ENCODE data around the gene NXT1. TPM values are rescaled to one million over a fixed set of nuclear protein-coding genes. Genes with fewer than 3 reads are reported as not detected.

NXT1 gene
- total and polyA plus RNA-seq, 2 experiments from 2014 or later, result 30.2 to 34.4 TPM

- Mint-ChIP-seq H3K27ac (no peak overlapping the region), H3K9me3 (peaks cover 7% of the 10 kb centered on the region; the same call in 1 of the 3 replicates), H3K4me1 (peaks cover 22% of the 10 kb centered on the region), H3K27me3 (ENCODE audit: insufficient read depth, low read depth, poor library complexity) (peaks cover 14% of the 10 kb centered on the region), H3K4me3 (no peak overlapping the region; the same call in 2 of the 3 replicates), H3K36me3 (ENCODE audit: low read depth) (no peaks in the 10 kb centered on the region)
- TF ChIP-seq CTCF (conservative IDR thresholded peaks at IDR 0.05; ENCODE audit: low read depth in 2 of 2), result no peak
- TF ChIP-seq EZH2phosphoT487 (IDR thresholded peaks at IDR 0.05; ENCODE audit: unreplicated experiment), result no peak
- TF ChIP-seq ZNF114 (CRISPR knock-in tag; IDR thresholded peaks at IDR 0.05), result no peak
- no peak for TF ChIP-seq EZH2 (IDR thresholded peaks at IDR 0.05; ENCODE audit: low read depth, unreplicated experiment)
- TF ChIP-seq ETS1 (IDR thresholded peaks at IDR 0.05), result no peak
- TF ChIP-seq REST (IDR thresholded peaks at IDR 0.05; ENCODE audit: unreplicated experiment), result no peak
- TF ChIP-seq POLR2AphosphoS5 (IDR thresholded peaks at IDR 0.05; ENCODE audit: low read depth), result no peak
- TF ChIP-seq JUNB (IDR thresholded peaks at IDR 0.05; ENCODE audit: unreplicated experiment), result no peak
- no peak for TF ChIP-seq ZNF462 (CRISPR knock-in tag; IDR thresholded peaks at IDR 0.05)
- no peak for TF ChIP-seq CREB1 (CRISPR knock-in tag; IDR thresholded peaks at IDR 0.05; ENCODE audit: low read depth)
- no peak for TF ChIP-seq ZNF331 (CRISPR knock-in tag; IDR thresholded peaks at IDR 0.05; ENCODE audit: low read depth)
- no peak for TF ChIP-seq STAT1 (IDR thresholded peaks at IDR 0.05; ENCODE audit: unreplicated experiment)
- TF ChIP-seq NANOG (IDR thresholded peaks at IDR 0.05; ENCODE audit: borderline replicate concordance), result no peak
- H3K27me3 ChIP-seq (ENCODE audit: insufficient read depth), result no peaks in the 10 kb centered on the region
- H3K27ac ChIP-seq (ENCODE audit: low read depth), result no peak overlapping the region
- H4K20me1 ChIP-seq (replicated peaks; ENCODE audit: insufficient read depth), result peaks cover 12% of the 10 kb centered on the region; the same call in 1 of the 2 replicates
- no peaks in the 10 kb centered on the region for H3K36me3 ChIP-seq (ENCODE audit: insufficient read depth)
- H3K4me1 ChIP-seq (ENCODE audit: insufficient read depth), result peaks cover 20% of the 10 kb centered on the region
- H3K79me2 ChIP-seq (replicated peaks; ENCODE audit: insufficient read depth), result peaks cover 20% of the 10 kb centered on the region
- H2AFZ ChIP-seq, result no peak overlapping the region
- H3K4me3 ChIP-seq, result no peak overlapping the region
- DNase-seq (ENCODE audit: low spot score), result no peak
- no peaks in the 10 kb centered on the region for H3K9me2 ChIP-seq (ENCODE audit: insufficient read depth)
- no peak for ATAC-seq
- H3F3A ChIP-seq (replicated peaks; ENCODE audit: low read depth), result peaks cover 3% of the 10 kb centered on the region; the same call in 1 of the 2 replicates
- no peak overlapping the region for H3K4me2 ChIP-seq
Measured at GRCh38 chr20:23347791-23348190, 2.8 kb upstream of the NXT1 start.

Measured in GM23338 (cell line).